ENCODE data around the gene ESR2.
"Not testable (repeated sequence)": the region's sequence is repeated elsewhere in the genome, so short reads cannot be mapped to it uniquely, and the experiment has no call there.

DNA sequence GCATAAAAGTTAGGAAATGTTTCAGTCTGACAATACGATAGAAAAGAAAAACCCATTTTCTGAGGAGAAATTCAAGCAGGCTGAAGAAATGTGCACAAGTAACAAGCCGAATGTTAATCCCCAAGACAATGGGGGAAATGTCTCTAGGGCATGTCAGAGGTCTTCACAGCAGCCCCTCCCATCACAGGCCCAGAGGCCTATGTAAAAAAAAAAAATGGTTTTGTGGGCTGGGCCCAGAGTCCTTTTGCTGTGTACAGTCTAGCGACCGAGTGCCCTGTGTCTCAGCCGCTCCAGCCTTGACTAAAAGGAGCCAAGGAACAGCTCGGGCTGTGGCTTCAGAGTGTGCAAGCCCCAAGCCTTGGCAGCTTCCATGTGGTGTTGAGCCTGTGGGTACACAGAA, 250.9 kb downstream of the ESR2 start:
- not testable (repeated sequence) for TF ChIP-seq CTCF, POLR2A (IDR thresholded peaks at IDR 0.05)
